Measurements from ENCODE around the gene VAV3. TPM values are rescaled to one million over a fixed set of nuclear protein-coding genes. Genes with fewer than 3 reads are reported as not detected.

VAV3 gene
- total RNA-seq, 1 experiment from 2014 or later = not detected

DNA sequence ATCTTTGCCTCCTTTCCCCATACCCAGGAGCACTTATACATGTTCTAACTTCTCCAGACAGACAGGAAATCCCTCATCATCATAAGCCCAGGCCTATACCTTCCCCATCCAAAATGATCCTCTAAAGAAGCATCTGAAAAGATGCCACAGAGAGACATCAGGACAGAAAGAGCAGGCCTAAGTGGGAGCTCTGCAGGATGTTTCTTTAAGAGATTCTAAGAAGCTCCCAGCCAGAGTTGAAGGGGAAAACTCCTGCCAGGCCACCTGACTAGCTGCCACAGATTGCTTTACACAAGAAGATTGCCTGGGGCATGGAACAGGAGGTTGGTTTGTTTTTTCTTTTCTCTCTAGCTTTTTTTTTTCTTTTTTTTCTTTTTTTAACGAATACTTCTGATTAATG is 275.8 kb downstream of the VAV3 start:
- Histone ChIP-seq H3K9me2 (ENCODE audit: insufficient read depth) (no peaks in the 10 kb centered on the region), H3K9me3 (ENCODE audit: control insufficient read depth in 1 of 2, insufficient read depth in 1 of 2, low read depth in 1 of 2, low read length in 2 of 2) (0 out of 4 replicates have a peak, but pooled peaks cover 0 to 5% of the 10 kb centered on the region in 2 experiments), H3K36me3 (ENCODE audit: control insufficient read depth in 1 of 2, insufficient read depth in 2 of 2, low read length in 2 of 2) (no peaks in the 10 kb centered on the region), H3K27me3 (ENCODE audit: insufficient read depth, low read length) (no peaks in the 10 kb centered on the region), H4K20me1 (ENCODE audit: insufficient read depth) (no peaks in the 10 kb centered on the region), H3K4me1 (ENCODE audit: control insufficient read depth in 1 of 2, insufficient read depth in 2 of 2, low read length in 2 of 2) (no peaks in the 10 kb centered on the region), H3K4me2 (ENCODE audit: low read length) (no peak overlapping the region), H2AFZ (ENCODE audit: low read depth, low read length, poor library complexity, severe bottlenecking) (no peak overlapping the region), H3K27ac (ENCODE audit: low read depth, low read length) (no peak overlapping the region), H3K4me3 (replicated peaks in 1 of 2; ENCODE audit: low read depth in 1 of 2, low read length in 2 of 2) (no peak overlapping the region), H3K9ac (ENCODE audit: low read length) (no peak overlapping the region), H3K79me2 (ENCODE audit: insufficient read depth, low read length) (no peaks in the 10 kb centered on the region)
- intact Hi-C loops (cut with micrococcal nuclease) = no loop called here
- BruUV-seq (replicated peaks) = no TSS peak
- TF ChIP-seq ZBTB33 (IDR thresholded peaks at IDR 0.05; ENCODE audit: extremely low read depth, insufficient replicate concordance, low read length) = no peak
- TF ChIP-seq SIN3A (IDR thresholded peaks at IDR 0.05; ENCODE audit: low read depth) = no peak
- TF ChIP-seq EGR1 (IDR thresholded peaks at IDR 0.05; ENCODE audit: low read depth) = no peak
- TF ChIP-seq SRF (IDR thresholded peaks at IDR 0.05; ENCODE audit: low read depth) = no peak
- no peak for TF ChIP-seq TCF7L2 (IDR thresholded peaks at IDR 0.05; ENCODE audit: borderline replicate concordance, extremely low read depth, insufficient read depth, insufficient read length)
- no peak for TF ChIP-seq POLR2A (IDR thresholded peaks at IDR 0.05; ENCODE audit: borderline replicate concordance, extremely low read depth, insufficient read depth, insufficient read length)
- TF ChIP-seq EZH2phosphoT487 (IDR thresholded peaks at IDR 0.05; ENCODE audit: borderline replicate concordance) = no peak
- no peak for TF ChIP-seq ATF3 (IDR thresholded peaks at IDR 0.05)
- no peak for TF ChIP-seq CEBPB (IDR thresholded peaks at IDR 0.05; ENCODE audit: low read depth)
- TF ChIP-seq RAD21 (IDR thresholded peaks at IDR 0.05; ENCODE audit: low read depth) = no peak
- TF ChIP-seq, protein P1, sequence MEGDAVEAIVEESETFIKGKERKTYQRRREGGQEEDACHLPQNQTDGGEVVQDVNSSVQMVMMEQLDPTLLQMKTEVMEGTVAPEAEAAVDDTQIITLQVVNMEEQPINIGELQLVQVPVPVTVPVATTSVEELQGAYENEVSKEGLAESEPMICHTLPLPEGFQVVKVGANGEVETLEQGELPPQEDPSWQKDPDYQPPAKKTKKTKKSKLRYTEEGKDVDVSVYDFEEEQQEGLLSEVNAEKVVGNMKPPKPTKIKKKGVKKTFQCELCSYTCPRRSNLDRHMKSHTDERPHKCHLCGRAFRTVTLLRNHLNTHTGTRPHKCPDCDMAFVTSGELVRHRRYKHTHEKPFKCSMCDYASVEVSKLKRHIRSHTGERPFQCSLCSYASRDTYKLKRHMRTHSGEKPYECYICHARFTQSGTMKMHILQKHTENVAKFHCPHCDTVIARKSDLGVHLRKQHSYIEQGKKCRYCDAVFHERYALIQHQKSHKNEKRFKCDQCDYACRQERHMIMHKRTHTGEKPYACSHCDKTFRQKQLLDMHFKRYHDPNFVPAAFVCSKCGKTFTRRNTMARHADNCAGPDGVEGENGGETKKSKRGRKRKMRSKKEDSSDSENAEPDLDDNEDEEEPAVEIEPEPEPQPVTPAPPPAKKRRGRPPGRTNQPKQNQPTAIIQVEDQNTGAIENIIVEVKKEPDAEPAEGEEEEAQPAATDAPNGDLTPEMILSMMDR (IDR thresholded peaks at IDR 0.05 in 2 of 3, conservative IDR thresholded peaks at IDR 0.05 in 1 of 3; ENCODE audit: borderline replicate concordance in 1 of 3, insufficient read depth in 1 of 3, low read depth in 2 of 3, low read length in 2 of 3) = no peak
- ATAC-seq = no peak
- ChIA-PET POLR2A (no interaction called here), CTCF (no interaction called here), RAD21 (ENCODE audit: low non-redundant PET in 1 of 2, low total read pairs in 2 of 2, uncharacterized antibody in 2 of 2, unreplicated experiment in 2 of 2) (no interaction called here)
- no peak for DNase-seq (ENCODE audit: low read depth, low spot score)
